HG03064 (cell line): ENCODE results near the gene ADCY6.

Experiments
- ATAC-seq: cut with Tn5 transposase; IDR thresholded peaks from one replicate; pipeline ENCODE4 v1.9.1; 2021; ENCODE audit warnings: low read depth; ENCODE audit not compliant: unreplicated experiment

Gene ADCY6

GRCh38 chr12:48788854-48789775 is at the start of gene ADCY6:
TSS of gene ADCY6 (minus strand) at chr12:48789089. CDS start at chr12:48783434, 5,655 bp downstream.
- no peak for ATAC-seq

GRCh38 chr12:48838048-48838447 is 49.2 kb upstream of the ADCY6 start:
- ATAC-seq: no peak

DNA sequence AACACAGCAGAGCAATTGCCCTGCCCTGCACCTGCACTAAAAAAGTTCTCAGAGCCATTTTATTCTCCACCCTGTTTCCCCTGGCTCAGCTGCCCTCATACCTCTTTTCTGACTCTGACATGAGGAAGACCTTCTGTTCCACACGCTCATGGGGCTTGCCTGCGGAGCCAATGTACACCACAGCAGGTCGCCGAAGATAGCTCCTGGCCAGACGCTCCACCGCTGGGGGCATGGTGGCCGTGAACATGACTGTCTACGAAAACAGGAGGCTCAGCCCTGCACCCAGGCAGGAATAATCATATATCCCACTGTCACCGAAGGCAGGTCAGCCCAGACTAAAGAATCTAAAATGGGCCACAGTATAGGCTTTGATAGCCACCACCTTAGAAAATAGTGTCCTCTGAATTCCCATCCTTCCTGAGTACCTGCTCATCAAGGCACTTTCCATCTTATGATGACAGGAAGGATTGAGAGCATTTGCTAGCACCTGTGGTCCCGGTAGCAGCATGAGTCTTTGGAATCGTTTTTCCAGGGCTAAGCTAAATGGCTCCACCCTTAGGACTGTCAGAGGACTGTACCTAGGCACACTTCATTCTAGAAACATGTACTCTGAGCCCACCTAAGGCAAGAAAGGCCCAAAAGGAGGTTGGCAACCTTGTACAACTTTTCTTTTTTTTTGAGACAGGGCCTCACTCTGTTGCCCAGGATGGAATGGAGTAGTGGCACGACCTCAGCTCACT is 43.6 kb upstream of the ADCY6 start:
- no peak for ATAC-seq

DNA sequence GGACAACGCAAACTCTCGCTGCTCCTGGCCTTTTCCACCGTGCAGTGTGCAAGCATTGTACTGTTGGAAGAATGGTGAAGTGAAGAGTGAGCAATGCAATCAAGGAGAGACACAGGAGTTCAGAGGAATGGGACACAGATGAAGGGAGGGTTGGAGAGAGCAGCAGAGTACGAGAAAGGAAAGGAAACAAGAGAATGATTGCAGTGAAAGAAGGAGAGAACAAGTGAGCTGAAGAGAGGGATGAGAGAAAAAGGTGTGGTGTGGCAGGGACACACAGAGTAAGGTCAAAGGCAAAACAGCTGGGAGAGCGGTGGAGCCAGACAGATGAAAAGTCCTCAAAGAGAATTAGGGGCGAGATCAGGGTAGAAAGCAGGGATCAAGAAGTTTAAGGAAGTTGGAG is 42.4 kb upstream of the ADCY6 start:
- ATAC-seq: no peak

DNA sequence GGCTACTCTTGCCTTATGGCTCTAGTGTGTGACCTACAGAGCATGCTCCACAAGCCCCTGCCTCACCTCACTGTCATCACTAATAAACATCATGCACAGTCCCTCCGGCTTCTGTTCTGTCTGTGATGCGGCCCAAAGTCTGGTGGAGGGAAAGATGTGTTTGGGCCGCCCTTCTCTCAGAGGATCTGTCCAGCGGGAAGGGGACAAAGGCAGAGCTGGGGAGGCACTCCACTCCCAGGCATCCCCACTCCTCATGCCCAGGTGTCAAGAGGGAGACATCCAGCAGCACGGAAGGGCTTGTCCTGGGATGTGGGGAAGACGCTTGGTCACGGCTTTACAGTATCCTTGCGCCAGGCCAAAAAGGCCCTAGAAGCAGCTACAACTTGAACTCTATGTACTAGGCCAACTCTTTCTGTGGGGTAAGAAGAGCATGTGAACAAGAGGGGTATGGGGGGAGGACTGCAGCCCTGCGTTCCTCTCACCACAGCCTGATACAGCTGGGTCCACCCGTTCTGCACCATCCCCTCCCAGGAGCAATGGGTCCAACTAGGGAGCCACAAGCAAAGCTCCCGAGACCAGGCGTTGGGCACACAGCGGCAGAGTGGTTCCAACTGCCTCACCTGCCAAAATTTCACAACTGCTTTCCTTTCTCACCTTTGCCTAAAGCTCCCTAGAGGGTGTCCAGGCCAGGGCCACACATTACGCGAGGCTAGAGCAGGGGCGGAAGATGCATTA is 40.1 kb upstream of the ADCY6 start:
- ATAC-seq: no peak

- no peak for ATAC-seq
Measured at GRCh38 chr12:48828293-48828692, 39.4 kb upstream of the ADCY6 start.

- ATAC-seq: no peak
Measured at GRCh38 chr12:48827513-48828096, 38.7 kb upstream of the ADCY6 start.

DNA sequence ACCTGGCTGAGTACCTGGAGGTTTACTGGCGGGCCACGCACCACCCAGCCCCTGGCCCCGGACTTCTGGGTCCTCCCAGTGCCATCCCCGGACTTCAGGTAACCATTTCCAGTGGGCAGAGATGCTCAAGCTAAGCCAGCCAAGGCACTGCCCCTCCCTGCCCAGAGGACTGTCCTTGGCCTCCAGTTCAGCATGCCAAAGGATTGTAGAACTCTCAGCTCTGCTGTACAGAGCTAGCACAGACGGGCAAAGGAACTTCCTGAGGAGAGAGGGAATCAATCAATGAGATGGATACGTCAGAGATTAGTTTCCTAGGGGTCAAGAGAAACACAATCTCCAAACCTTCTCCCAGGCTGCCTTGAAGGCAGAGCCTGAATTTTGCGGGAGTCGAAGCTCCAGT is 38.1 kb upstream of the ADCY6 start:
- ATAC-seq: no peak

GRCh38 chr12:48826209-48826855 is 37.4 kb upstream of the ADCY6 start:
- ATAC-seq: no peak

DNA sequence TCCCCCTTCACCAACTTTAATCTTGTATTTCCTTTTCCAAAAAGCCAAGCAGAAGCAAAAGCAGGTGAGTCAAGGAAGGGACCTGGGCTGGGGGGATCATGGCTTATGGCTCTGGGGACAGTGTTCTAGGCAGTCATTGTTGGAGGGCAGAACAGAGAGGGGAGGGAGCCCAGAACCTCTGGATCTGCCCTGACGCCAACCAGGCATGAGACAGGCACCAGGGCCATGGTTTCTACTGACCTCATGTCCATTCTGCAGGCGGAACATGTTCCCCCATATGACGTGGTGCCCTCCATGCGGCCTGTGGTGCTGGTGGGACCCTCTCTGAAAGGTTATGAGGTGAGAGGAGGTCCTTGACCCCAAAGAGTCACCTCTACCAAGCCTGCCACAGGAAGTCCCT is 36.0 kb upstream of the ADCY6 start:
- ATAC-seq: no peak

DNA sequence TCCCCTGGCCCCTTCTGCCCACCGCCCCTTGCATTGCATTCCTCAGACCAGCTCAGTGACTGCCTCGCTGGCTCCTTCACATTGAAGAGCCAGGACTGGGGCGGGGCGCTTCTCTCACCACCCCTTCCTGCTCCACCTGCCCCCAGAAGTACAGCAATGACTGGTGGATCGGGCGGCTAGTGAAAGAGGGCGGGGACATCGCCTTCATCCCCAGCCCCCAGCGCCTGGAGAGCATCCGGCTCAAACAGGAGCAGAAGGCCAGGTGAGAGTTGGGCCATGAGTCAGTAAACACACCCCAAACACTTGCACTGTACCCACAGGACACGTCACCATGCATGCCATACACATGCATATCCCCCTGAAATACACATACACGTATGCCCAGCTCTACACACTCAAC is 35.2 kb upstream of the ADCY6 start:
- no peak for ATAC-seq

DNA sequence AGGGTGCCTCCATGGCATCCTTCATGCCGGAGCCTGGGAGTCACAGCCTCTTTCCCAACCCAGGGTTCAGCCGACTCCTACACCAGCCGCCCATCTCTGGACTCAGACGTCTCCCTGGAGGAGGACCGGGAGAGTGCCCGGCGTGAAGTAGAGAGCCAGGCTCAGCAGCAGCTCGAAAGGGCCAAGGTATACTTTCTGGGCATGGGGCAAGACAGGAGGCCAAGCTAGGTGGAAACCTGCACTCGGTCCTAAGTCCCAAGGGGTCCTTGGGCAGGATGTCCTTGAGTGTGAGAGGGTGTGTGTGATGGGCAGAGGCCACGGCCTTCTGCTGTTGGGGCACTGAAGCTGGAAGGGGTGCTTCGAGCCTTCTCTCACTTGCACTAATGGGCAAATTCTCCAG is 34.4 kb upstream of the ADCY6 start:
- no peak for ATAC-seq

DNA sequence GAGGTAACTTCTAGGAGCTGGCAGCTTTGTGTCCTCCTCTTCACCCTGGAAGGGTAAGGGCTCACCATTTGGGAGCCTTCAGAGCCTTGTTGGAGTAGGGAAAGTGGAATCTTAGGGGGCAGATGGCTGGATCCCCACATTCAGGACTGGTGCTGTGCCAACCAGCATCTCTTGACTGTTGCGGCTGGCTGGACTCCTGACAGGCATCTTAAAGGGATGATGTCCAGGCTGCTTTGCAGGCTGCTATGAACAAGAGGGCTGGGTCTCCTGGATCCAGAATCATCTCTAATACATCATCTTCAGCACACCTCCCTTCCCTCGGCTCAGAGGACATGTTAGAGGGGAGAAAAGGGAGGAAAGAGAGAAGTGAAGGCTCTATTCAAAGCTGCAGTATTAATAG is 33.8 kb upstream of the ADCY6 start:
- no peak for ATAC-seq

DNA sequence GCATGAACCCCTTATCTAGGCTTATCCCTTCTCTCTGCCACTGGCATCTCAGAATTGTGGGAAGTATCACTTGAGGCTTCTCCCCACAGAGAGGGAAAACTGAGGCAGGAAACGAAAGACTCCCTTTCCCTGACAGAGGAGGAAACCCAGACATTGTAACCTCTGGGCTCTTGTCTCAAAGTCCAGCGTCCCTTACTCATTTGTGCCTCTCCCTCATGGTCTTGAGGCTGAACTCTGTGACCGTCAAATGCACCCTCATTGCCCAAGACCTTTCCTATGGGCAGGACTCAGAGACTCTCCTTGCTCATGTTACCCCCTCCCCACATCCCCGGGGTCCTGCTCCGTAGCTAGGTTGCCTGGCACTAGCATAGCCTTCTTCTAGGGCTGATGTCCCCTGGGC is 33.2 kb upstream of the ADCY6 start:
- no peak for ATAC-seq

DNA sequence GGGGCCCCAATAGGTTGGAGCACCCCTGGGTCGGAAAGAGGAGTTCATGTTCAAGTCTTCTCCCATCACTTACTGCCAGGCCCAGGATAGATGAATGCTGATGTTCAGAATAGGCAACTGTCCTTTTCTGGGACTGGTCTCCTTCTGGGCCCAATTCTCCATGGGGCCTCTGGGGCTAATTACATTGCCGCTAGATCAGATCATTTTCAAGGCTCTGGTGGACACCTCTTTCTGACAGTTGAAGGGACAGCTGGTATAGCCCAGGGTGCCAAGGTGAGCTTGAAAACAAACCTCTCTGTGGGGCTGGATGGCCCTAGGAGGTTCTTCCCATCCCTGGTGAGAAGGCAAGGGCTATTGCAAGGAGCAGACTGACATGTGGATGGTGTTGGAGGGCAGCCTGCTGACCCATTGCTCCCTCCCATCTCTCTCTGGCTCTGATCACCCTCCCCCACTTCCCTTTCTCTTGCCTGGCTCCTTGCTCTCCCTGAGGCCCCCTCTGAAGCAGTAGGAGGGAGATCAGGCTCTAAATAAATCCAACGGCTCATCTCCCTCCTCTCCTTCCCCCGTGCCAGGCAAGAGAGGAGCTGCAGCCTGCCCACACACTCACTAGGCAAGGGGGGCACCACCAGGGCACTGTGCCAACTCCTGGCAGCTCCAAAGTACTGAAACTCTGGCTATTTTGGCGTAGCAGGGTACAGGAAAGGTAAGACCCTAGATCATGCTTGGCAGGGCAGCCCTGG is 31.3 kb upstream of the ADCY6 start:
- ATAC-seq: no peak

DNA sequence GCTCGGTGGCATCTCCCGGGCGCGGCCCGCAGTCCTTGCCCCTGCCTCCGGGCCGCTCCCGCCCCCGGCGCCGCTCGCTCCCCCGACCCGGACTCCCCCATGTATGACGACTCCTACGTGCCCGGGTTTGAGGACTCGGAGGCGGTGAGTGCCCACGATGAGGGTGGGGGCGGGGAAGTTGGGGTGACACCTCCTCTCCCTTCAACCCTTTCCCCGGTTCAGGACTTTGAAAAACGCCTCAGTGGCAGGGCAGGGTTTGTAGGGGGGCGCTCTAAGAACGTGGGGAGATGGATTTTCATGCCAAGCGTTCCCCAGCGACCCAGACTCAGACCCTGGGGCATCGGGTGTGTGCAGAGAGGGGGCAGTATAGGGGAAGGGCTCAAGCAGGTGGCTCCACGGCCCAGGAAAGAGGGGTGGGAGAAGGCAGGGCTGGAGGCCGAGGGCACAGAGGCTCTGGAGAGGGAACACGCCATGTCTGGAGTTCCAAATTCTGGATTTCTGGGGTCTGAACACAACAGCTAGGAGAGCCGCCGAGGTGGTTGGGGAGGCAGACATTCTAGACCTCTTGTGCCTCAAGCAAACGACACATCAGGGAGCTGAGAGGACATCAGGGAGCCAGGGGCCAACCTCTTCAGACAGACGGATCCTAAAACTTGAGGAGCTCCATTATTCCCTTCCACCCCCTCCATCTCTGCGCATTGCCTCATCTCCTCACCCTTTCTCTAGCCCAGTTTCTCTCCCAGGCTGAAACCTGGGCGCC is 30.1 kb upstream of the ADCY6 start:
- ATAC-seq: no peak

- no peak for ATAC-seq
Measured at GRCh38 chr12:48817873-48818830, 29.3 kb upstream of the ADCY6 start, which contains the start of gene CACNB3. TSS of gene CACNB3 (plus strand) at chr12:48818496. CDS start at chr12:48818930, 434 bp downstream.
